ENCODE measurements around the gene CPNE2. TPM values are rescaled to one million over a fixed set of nuclear protein-coding genes. Genes with fewer than 3 reads are reported as not detected.

The CPNE2 gene
- total and polyA plus RNA-seq, 10 of the 15 experiments (the other 5 are each of a cell fraction or from before 2014, with no cell fraction given) = 3.1 to 22.1 (median 9.9) TPM

DNA sequence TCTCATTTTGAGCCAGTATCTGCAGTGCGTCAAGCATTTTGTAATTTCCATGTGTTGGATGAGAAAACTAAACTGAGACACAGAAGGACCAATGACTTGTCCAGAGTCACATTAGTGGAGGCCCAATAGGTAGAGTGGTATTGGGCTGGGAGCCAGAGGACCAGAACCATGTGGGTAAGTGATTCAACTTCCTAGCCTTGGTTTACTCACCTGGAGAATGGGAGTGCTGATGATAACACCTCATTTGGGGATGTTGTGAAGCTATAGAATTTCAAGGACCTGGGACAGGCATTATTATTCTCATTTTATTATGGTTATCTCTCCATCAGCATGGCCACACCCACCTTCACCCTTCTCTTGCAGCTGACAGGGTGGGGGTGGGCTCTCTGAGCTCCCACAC is 8.1 kb downstream of the CPNE2 start:
- TF ChIP-seq BCL11A (IDR thresholded peaks at IDR 0.05; ENCODE audit: low read depth, low read length) = no peak
- no peak for TF ChIP-seq CBFB (IDR thresholded peaks at IDR 0.05; ENCODE audit: low read depth)
- TF ChIP-seq NFYB (IDR thresholded peaks at IDR 0.05; ENCODE audit: insufficient read depth, low read depth, low read length) = no peak
- TF ChIP-seq RCOR1 (conservative IDR thresholded peaks at IDR 0.05; ENCODE audit: low read depth, low read length) = no peak
- FAIRE-seq = no peak
- in situ Hi-C loops (cut with MboI) (no loop called here), intact Hi-C loops (cut with micrococcal nuclease; ENCODE audit: unreplicated experiment) (no loop called here)
- no peak overlapping the region for H3K4me3 ChIP-seq
- DNase-seq (ENCODE audit: low read depth, low spot score) = no peak
- CTCF ChIA-PET = interaction anchor here (1.1 to 3.1 kb wide), 4 partner anchors 8 to 26 kb away, joined by 3 to 18 read pairs (median 10); partner anchors contain the start of gene CPNE2
- no peaks in the 10 kb centered on the region for H4K20me1 ChIP-seq (ENCODE audit: control insufficient read depth, insufficient read depth)
- BruUV-seq (replicated peaks) = no TSS peak
- H3K4me1 ChIP-seq (ENCODE audit: control insufficient read depth, insufficient read depth, low read length) = peaks cover 5% of the 10 kb centered on the region
- H3K27ac ChIP-seq (ENCODE audit: control insufficient read depth, insufficient read depth) = no peak overlapping the region
- H3K27me3 ChIP-seq (replicated peaks in 1 of 2; ENCODE audit: control insufficient read depth in 2 of 2, insufficient read depth in 2 of 2, low read length in 1 of 2) = no peaks in the 10 kb centered on the region; a peak in 2 of 4 replicates
- ATAC-seq = no peak
- H3K4me2 ChIP-seq (ENCODE audit: control insufficient read depth, insufficient read depth) = no peak overlapping the region
- 95% methylated on average over 1 of the region's 1 CpG for WGBS (ENCODE audit: insufficient coverage, insufficient replicate concordance, low lambda C conversion rate, missing lambda C conversion rate)
- RAD21 ChIA-PET (ENCODE audit: unreplicated experiment) = interaction anchor here (1.4 to 2.6 kb wide), 2 partner anchors 8 to 17 kb away, joined by 3 to 8 read pairs; partner anchors contain the start of gene CPNE2
- H3K9me3 ChIP-seq (replicated peaks; ENCODE audit: control insufficient read depth, insufficient read depth, low read length) = no peaks in the 10 kb centered on the region
- SMC1A ChIA-PET (ENCODE audit: uncharacterized antibody, unreplicated experiment) = interaction anchor here (1.5 kb wide), 1 partner anchor 35 kb away, joined by 4 read pairs; no protein-coding TSS in a partner anchor
- POLR2A ChIA-PET = interaction anchor here (1.2 kb wide), 1 partner anchor 34 kb away, joined by 9 read pairs; no protein-coding TSS in a partner anchor
- no peak overlapping the region for H3K9ac ChIP-seq (ENCODE audit: control insufficient read depth, insufficient read depth, low read length)
- no peaks in the 10 kb centered on the region for H3K79me2 ChIP-seq (ENCODE audit: control insufficient read depth, insufficient read depth, low read length)
- H2AFZ ChIP-seq (ENCODE audit: control insufficient read depth, low read depth, low read length) = no peak overlapping the region
- H3K36me3 ChIP-seq (ENCODE audit: control insufficient read depth in 2 of 2, insufficient read depth in 2 of 2, low read length in 1 of 2) = no peaks in the 10 kb centered on the region

GRCh38 chr16:57102888-57103851 is 10.8 kb downstream of the CPNE2 start:
- POLR2A ChIA-PET = interaction anchor here (0.6 kb wide), 1 partner anchor 24 kb away, joined by 4 read pairs; no protein-coding TSS in a partner anchor
- SMC1A ChIA-PET (ENCODE audit: uncharacterized antibody, unreplicated experiment) = interaction anchor here (1.4 kb wide), 1 partner anchor 48 kb away, joined by 3 read pairs; no protein-coding TSS in a partner anchor
- Histone ChIP-seq H3K9me3 (replicated peaks; ENCODE audit: control insufficient read depth, insufficient read depth, low read length) (no peaks in the 10 kb centered on the region), H4K20me1 (ENCODE audit: control insufficient read depth, insufficient read depth) (no peaks in the 10 kb centered on the region), H3K36me3 (ENCODE audit: control insufficient read depth in 2 of 2, insufficient read depth in 2 of 2, low read length in 1 of 2) (no peaks in the 10 kb centered on the region), H3K27ac (ENCODE audit: control insufficient read depth, insufficient read depth) (no peak overlapping the region), H3K27me3 (replicated peaks in 1 of 2; ENCODE audit: control insufficient read depth in 2 of 2, insufficient read depth in 2 of 2, low read length in 1 of 2) (no peaks in the 10 kb centered on the region), H3K4me3 (no peak overlapping the region), H3K4me1 (ENCODE audit: control insufficient read depth, insufficient read depth, low read length) (peaks cover 12% of the 10 kb centered on the region), H3K4me2 (ENCODE audit: control insufficient read depth, insufficient read depth) (no peak overlapping the region), H2AFZ (ENCODE audit: control insufficient read depth, low read depth, low read length) (no peak overlapping the region), H3K9ac (ENCODE audit: control insufficient read depth, insufficient read depth, low read length) (no peak overlapping the region), H3K79me2 (ENCODE audit: control insufficient read depth, insufficient read depth, low read length) (no peaks in the 10 kb centered on the region)
- FAIRE-seq (no peak), DNase-seq (ENCODE audit: low read depth, low spot score) (no peak), ATAC-seq (no peak)
- intact Hi-C loops (cut with micrococcal nuclease; ENCODE audit: unreplicated experiment) = no loop called here
- WGBS (ENCODE audit: insufficient coverage, insufficient replicate concordance, low lambda C conversion rate, missing lambda C conversion rate) = 65% methylated on average over 16 of the region's 16 CpGs
- in situ Hi-C loops (cut with MboI) = no loop called here
- BruUV-seq (replicated peaks) = no TSS peak
- RAD21 ChIA-PET (ENCODE audit: unreplicated experiment) = no interaction called here
- TF ChIP-seq NR2F1 (conservative IDR thresholded peaks at IDR 0.05) (no peak), TCF12 (IDR thresholded peaks at IDR 0.05; ENCODE audit: low read depth, low read length) (no peak)
- CTCF ChIA-PET = interaction anchor here (1.3 kb wide), 1 partner anchor 10 kb away, joined by 5 read pairs; the partner anchor contains the start of gene CPNE2
